Hypothalamus (tissue), 51 donors: ENCODE data around the gene FHIT.

ENCODE experiments used
- DNase-seq, 51 donors: peaks; one replicate each; lab custom pipeline; 2025; lab: John Stamatoyannopoulos, UW

The FHIT gene

GRCh38 chr3:61251174-61251972 is at the start of gene FHIT:
Gene FHIT (minus strand): TSS chr3:61251452.
- peak; percentile 52 to 97 (median 92) for DNase-seq

- DNase-seq = no peak
Measured at GRCh38 chr3:61300786-61301185, 49.5 kb upstream of the FHIT start.

DNA sequence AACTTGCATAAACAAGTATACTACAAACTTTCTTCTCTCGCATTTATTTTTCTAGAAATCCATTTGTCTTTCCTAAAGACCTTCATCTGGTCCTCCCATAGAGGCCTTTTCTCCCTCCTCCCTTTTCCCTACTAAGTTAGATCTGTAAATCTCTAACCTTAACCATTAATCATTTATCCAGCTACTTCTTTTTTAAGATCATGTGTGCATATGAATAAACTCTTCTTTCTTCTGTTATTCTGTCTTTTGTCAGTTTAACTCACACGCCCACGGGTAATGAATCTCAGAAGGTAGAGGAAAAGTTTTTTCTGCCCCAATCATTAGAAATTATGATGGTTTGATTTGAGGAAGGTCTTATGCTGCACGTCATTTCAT is 48.7 kb upstream of the FHIT start:
- no peak for DNase-seq

- DNase-seq = no peak
Measured at GRCh38 chr3:61299343-61300005, 48.2 kb upstream of the FHIT start.

- DNase-seq = no peak
Measured at GRCh38 chr3:61297821-61298220, 46.6 kb upstream of the FHIT start.

DNA sequence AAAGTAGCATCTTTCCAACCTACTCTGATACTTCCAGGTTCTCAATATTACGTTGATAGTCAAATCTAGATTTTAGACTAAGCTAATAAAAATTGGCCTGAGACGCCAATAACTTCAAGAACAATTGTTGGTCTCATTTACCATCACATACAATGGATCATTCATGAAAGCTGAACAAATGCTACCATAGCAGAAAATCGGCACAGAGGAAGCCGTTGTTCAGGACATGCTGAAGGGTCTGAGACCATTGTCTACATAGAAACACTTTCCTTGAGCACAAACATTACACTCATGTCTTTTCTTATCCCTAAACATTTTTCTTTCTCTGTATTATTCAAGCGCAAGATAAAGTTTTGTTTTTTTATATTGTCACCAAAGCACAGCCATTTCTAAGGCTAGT is 37.2 kb upstream of the FHIT start:
- DNase-seq = peak in 20 of 51 donors; percentile 1 to 77 (median 18)

DNA sequence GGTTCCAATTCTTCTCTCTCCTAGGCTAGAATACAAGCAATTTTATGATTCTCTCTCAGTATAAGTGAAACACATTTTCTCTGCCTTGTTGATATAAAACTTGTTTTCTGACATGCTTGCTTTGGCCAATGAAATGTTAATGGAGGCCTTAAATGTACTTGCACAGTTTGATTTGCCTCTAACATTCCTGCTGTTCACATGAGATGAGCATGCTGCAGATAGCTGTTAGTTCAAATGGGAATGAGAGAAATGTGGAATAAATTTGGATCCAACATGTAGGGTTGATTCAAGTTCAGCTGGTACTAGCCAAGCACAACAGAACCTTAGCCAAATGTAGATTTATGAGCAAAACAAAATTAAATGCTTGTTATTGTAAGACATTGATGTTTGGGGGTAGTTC is 32.6 kb upstream of the FHIT start:
- no peak for DNase-seq

- DNase-seq = no peak
Measured at GRCh38 chr3:61278713-61279112, 27.5 kb upstream of the FHIT start.

DNA sequence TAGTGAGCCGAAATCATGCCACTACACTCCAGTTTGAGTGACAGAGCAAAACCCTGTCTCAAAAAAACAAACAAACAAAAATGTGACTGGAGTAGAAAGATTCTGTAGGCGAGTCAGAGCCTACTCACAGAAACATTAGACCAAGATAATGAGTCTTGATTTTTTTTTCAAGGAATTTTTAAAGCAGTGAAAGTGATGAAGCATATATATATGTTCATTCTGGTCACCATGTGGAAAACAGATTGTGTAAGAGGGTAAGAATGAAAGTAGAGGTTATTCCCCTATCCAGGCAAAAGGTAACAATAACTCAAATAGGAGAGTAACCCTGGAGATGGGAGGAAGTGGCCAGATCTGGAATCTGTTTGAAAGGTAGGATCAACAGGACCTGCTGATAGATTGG is 26.2 kb upstream of the FHIT start:
- no peak for DNase-seq

GRCh38 chr3:61269435-61269834 is 18.2 kb upstream of the FHIT start:
- no peak for DNase-seq

DNA sequence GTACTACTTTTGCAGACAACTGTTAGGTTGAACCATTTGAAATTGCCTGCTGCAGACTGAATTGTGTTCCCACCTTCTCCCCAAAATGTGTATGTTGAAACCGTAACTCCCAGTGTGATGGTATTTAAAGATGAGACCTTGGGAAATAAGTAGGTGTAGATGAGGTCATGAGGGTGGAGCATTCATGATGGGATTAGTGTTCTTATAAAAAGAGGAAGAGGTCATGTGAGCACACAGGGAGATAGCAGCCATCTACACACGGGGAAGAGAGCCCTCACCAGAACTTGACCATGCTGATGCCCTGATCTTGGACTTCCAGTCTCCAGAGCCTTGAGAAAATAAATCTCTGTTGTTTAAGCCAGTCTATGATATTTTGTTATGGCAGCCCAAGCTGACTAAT is 17.4 kb upstream of the FHIT start:
- DNase-seq = no peak

DNA sequence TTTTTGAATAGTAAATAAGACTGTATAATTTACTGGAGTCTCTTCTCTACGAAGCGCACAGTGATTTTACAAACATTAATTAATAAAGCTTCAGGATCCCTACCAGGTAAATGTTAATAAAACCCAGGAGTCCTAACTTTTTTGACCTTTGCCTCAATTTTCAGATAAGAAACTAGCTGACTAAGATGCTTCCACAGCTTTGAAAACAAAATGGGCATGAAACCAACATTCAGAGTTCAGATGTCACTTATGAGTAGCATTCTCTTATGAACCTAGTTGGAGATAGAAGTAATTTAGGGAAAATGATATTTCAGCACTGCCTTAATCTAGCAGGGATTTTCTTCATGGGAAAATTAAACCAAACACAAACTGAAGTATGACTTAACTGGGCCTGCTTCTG is 13.0 kb upstream of the FHIT start:
- DNase-seq = no peak

DNA sequence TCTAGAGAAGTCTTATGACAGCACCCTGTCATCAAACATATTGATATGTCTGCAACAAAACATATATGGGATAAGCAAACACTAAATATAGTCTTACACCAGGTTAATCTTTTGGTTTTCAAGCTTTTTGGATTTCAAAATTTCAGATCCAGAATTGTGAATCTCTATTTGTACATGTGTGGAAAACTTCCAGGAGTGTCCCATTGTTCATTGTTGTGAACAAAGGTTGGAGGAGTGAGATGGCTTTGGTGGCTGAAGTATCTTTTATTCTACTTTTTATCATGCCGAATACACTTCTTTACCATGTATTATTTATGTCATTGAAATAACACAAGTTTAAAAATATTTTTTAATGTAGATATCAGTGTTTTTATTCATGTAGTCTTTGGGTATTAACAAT is 5.9 kb upstream of the FHIT start:
- no peak for DNase-seq

- no peak for DNase-seq
Measured at GRCh38 chr3:61253756-61254155, 2.5 kb upstream of the FHIT start.

DNA sequence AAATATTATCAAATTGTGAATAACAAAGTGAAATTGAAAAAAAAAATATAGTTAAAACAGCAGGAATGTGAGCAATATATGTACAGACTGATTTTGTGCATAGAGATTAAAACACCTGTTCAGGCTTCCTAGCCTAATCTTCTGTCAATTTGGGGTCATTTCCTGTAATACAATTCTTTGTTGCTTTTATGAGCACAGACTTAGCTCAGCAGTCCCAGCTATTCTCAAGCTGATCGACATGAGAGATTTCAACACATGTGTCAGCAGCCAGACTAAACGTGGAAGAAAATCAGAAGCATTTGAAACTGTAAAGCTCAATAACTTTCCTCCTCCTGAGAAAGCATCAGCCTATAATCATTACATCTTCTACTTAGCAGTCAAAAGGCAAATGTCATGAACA is 1.6 kb upstream of the FHIT start:
- no peak for DNase-seq

- peak in 13 of 51 donors; percentile 4 to 65 (median 33) for DNase-seq
Measured at GRCh38 chr3:61250784-61251173, 473 bp downstream of the FHIT start.

DNA sequence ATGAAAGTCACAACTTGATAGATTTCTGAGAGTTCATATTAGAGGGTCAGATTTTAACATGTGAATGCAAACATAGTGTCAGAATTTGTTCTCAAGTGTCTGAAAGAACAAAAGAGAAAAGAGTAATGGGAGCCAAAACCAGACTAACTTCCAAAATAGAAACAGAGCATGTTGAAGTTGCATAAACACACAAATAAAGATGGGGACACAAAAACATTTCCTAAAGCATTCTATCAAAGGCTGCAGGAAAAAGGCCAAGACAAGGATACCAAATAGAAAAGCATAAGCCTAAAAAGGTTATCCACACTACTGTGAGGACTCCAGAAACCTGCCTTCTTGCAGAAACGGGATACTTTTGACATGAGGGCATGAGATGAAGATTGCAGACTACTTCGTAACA is 2.8 kb downstream of the FHIT start:
- DNase-seq = peak in 1 of 51 donors; percentile 12

DNA sequence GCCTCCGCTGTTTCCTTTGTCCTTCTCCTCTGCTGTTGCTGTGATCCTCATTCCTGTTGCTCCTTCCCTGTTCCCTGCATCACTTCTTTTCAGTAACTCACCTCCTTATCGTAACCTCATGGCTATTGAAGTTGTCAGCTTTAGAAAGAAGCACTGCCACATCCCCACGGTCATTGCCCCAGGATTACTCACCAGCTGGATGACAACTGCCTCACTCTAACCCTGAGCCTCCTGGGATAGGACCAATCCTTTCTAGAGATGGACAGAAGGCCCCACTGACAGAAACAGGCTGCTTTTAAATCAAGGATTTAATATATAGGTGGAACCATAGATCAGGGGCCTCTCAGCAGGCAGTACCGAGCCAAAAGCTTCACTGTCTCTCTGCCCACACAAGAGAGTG is 4.1 kb downstream of the FHIT start:
- DNase-seq = peak in 1 of 51 donors; percentile 9

- no peak for DNase-seq
Measured at GRCh38 chr3:61239871-61240270, 11.4 kb downstream of the FHIT start.

- DNase-seq = no peak
Measured at GRCh38 chr3:61237858-61238257, 13.4 kb downstream of the FHIT start.

- DNase-seq = no peak
Measured at GRCh38 chr3:61236556-61236955, 14.7 kb downstream of the FHIT start.

- DNase-seq = no peak
Measured at GRCh38 chr3:61233746-61234145, 17.5 kb downstream of the FHIT start.
